ENCODE results near the gene ZDHHC13. TPM values are rescaled to one million over a fixed set of nuclear protein-coding genes. Genes with fewer than 3 reads are reported as not detected.

The ZDHHC13 gene
- total RNA-seq, 1 experiment from 2014 or later = 20.9 TPM

DNA sequence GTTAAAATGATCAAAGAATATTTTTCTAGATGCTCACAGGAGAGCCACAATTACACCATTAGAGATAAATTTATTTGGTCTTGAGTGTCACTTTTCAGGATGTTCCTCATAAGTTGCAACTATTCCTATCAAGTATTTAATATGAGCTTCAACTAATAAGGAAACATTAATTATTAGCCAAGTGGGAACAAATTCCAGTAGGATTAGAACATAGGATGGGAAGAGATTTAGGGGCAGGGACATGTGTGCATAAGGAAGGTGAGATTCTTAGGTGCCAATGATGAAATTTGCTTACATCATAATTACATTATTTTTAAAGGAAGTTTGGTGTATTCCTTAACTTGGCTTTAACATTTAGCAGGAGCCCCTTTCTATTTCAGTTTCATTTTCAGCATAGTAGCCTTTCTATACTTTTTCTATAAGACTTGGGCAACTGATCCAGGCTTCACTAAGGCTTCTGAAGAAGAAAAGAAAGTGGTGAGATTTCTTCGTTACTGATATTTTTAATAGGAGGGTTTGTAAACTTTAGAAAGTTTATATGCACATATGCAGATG is 46.1 kb downstream of the ZDHHC13 start:
- TF ChIP-seq ZNF396 (CRISPR knock-in tag; IDR thresholded peaks at IDR 0.05; ENCODE audit: borderline replicate concordance) (no peak), SMAD4 (CRISPR knock-in tag; IDR thresholded peaks at IDR 0.05) (no peak), JUN (CRISPR knock-in tag; IDR thresholded peaks at IDR 0.05) (no peak), MYBL2 (CRISPR knock-in tag; IDR thresholded peaks at IDR 0.05) (no peak), NFYB (CRISPR knock-in tag; conservative IDR thresholded peaks at IDR 0.05; ENCODE audit: low read depth) (no peak), PRRX2 (CRISPR knock-in tag; IDR thresholded peaks at IDR 0.05) (no peak), ELF4 (CRISPR knock-in tag; IDR thresholded peaks at IDR 0.05; ENCODE audit: low read depth) (no peak), ZNF671 (CRISPR knock-in tag; IDR thresholded peaks at IDR 0.05) (no peak), NFATC4 (CRISPR knock-in tag; IDR thresholded peaks at IDR 0.05) (no peak)
- TF ChIP-seq, protein P1, sequence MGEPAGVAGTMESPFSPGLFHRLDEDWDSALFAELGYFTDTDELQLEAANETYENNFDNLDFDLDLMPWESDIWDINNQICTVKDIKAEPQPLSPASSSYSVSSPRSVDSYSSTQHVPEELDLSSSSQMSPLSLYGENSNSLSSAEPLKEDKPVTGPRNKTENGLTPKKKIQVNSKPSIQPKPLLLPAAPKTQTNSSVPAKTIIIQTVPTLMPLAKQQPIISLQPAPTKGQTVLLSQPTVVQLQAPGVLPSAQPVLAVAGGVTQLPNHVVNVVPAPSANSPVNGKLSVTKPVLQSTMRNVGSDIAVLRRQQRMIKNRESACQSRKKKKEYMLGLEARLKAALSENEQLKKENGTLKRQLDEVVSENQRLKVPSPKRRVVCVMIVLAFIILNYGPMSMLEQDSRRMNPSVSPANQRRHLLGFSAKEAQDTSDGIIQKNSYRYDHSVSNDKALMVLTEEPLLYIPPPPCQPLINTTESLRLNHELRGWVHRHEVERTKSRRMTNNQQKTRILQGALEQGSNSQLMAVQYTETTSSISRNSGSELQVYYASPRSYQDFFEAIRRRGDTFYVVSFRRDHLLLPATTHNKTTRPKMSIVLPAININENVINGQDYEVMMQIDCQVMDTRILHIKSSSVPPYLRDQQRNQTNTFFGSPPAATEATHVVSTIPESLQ (CRISPR knock-in tag; IDR thresholded peaks at IDR 0.05) = no peak
- TF ChIP-seq, protein P2, sequence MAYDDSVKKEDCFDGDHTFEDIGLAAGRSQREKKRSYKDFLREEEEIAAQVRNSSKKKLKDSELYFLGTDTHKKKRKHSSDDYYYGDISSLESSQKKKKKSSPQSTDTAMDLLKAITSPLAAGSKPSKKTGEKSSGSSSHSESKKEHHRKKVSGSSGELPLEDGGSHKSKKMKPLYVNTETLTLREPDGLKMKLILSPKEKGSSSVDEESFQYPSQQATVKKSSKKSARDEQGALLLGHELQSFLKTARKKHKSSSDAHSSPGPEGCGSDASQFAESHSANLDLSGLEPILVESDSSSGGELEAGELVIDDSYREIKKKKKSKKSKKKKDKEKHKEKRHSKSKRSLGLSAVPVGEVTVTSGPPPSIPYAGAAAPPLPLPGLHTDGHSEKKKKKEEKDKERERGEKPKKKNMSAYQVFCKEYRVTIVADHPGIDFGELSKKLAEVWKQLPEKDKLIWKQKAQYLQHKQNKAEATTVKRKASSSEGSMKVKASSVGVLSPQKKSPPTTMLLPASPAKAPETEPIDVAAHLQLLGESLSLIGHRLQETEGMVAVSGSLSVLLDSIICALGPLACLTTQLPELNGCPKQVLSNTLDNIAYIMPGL (CRISPR knock-in tag; IDR thresholded peaks at IDR 0.05) = no peak
- no peak for DNase-seq (ENCODE audit: low spot score)
- H3K4me3 Mint-ChIP-seq = no peak overlapping the region
- no peaks in the 10 kb centered on the region for H3K27me3 Mint-ChIP-seq (ENCODE audit: low read depth)
- no peak overlapping the region for H3K27ac Mint-ChIP-seq
- POLR2A ChIA-PET = no interaction called here
- no peaks in the 10 kb centered on the region for H3K9me3 Mint-ChIP-seq
- CTCF ChIA-PET = interaction anchor here (0.6 kb wide), 1 partner anchor 7 kb away, joined by 6 read pairs; no protein-coding TSS in a partner anchor
- H3K4me1 Mint-ChIP-seq = no peaks in the 10 kb centered on the region
- peaks cover 35% of the 10 kb centered on the region for H3K36me3 Mint-ChIP-seq
- no peak for ATAC-seq

DNA sequence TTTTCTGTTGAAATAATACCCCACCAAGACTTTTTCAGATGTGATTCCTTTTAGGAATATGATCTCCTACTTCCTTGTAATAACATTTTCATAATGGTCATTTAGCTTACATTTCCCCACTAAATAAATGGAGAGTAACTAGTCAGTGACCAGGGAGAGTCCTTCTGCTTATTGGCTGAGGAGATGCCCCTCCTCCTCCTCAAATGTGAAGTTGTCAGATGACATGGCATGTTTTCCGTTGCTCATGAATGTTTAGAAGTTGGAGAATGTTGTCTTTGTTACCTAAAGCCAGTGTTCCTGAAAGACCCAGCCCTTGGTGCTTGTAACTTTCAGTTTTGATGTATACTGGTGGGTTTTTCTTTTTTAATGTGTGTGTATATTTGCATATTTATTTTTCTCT is 46.6 kb downstream of the ZDHHC13 start:
- Mint-ChIP-seq H3K27me3 (ENCODE audit: low read depth) (no peaks in the 10 kb centered on the region), H3K4me3 (no peak overlapping the region), H3K9me3 (no peaks in the 10 kb centered on the region), H3K27ac (peak overlapping the region; percentile 39), H3K36me3 (peaks cover 40% of the 10 kb centered on the region), H3K4me1 (no peaks in the 10 kb centered on the region)
- POLR2A ChIA-PET = no interaction called here
- TF ChIP-seq CREM (CRISPR knock-in tag; IDR thresholded peaks at IDR 0.05) (no peak), NR2C2 (CRISPR knock-in tag; IDR thresholded peaks at IDR 0.05) (no peak), ATF1 (CRISPR knock-in tag; IDR thresholded peaks at IDR 0.05) (no peak), RORB (CRISPR knock-in tag; IDR thresholded peaks at IDR 0.05) (no peak), IRF2 (CRISPR knock-in tag; IDR thresholded peaks at IDR 0.05; ENCODE audit: borderline replicate concordance, low read depth) (no peak), ZNF423 (CRISPR knock-in tag; IDR thresholded peaks at IDR 0.05) (no peak), MYBL2 (CRISPR knock-in tag; IDR thresholded peaks at IDR 0.05) (no peak), GABPB1 (CRISPR knock-in tag; IDR thresholded peaks at IDR 0.05) (no peak)
- TF ChIP-seq, protein P3, sequence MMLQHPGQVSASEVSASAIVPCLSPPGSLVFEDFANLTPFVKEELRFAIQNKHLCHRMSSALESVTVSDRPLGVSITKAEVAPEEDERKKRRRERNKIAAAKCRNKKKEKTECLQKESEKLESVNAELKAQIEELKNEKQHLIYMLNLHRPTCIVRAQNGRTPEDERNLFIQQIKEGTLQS (CRISPR knock-in tag; conservative IDR thresholded peaks at IDR 0.05) = no peak
- TF ChIP-seq, protein P4, sequence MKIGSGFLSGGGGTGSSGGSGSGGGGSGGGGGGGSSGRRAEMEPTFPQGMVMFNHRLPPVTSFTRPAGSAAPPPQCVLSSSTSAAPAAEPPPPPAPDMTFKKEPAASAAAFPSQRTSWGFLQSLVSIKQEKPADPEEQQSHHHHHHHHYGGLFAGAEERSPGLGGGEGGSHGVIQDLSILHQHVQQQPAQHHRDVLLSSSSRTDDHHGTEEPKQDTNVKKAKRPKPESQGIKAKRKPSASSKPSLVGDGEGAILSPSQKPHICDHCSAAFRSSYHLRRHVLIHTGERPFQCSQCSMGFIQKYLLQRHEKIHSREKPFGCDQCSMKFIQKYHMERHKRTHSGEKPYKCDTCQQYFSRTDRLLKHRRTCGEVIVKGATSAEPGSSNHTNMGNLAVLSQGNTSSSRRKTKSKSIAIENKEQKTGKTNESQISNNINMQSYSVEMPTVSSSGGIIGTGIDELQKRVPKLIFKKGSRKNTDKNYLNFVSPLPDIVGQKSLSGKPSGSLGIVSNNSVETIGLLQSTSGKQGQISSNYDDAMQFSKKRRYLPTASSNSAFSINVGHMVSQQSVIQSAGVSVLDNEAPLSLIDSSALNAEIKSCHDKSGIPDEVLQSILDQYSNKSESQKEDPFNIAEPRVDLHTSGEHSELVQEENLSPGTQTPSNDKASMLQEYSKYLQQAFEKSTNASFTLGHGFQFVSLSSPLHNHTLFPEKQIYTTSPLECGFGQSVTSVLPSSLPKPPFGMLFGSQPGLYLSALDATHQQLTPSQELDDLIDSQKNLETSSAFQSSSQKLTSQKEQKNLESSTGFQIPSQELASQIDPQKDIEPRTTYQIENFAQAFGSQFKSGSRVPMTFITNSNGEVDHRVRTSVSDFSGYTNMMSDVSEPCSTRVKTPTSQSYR (CRISPR knock-in tag; IDR thresholded peaks at IDR 0.05) = no peak
- TF ChIP-seq, protein P5, sequence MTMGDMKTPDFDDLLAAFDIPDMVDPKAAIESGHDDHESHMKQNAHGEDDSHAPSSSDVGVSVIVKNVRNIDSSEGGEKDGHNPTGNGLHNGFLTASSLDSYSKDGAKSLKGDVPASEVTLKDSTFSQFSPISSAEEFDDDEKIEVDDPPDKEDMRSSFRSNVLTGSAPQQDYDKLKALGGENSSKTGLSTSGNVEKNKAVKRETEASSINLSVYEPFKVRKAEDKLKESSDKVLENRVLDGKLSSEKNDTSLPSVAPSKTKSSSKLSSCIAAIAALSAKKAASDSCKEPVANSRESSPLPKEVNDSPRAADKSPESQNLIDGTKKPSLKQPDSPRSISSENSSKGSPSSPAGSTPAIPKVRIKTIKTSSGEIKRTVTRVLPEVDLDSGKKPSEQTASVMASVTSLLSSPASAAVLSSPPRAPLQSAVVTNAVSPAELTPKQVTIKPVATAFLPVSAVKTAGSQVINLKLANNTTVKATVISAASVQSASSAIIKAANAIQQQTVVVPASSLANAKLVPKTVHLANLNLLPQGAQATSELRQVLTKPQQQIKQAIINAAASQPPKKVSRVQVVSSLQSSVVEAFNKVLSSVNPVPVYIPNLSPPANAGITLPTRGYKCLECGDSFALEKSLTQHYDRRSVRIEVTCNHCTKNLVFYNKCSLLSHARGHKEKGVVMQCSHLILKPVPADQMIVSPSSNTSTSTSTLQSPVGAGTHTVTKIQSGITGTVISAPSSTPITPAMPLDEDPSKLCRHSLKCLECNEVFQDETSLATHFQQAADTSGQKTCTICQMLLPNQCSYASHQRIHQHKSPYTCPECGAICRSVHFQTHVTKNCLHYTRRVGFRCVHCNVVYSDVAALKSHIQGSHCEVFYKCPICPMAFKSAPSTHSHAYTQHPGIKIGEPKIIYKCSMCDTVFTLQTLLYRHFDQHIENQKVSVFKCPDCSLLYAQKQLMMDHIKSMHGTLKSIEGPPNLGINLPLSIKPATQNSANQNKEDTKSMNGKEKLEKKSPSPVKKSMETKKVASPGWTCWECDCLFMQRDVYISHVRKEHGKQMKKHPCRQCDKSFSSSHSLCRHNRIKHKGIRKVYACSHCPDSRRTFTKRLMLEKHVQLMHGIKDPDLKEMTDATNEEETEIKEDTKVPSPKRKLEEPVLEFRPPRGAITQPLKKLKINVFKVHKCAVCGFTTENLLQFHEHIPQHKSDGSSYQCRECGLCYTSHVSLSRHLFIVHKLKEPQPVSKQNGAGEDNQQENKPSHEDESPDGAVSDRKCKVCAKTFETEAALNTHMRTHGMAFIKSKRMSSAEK (CRISPR knock-in tag; IDR thresholded peaks at IDR 0.05; ENCODE audit: borderline replicate concordance) = no peak
- TF ChIP-seq, protein P6, sequence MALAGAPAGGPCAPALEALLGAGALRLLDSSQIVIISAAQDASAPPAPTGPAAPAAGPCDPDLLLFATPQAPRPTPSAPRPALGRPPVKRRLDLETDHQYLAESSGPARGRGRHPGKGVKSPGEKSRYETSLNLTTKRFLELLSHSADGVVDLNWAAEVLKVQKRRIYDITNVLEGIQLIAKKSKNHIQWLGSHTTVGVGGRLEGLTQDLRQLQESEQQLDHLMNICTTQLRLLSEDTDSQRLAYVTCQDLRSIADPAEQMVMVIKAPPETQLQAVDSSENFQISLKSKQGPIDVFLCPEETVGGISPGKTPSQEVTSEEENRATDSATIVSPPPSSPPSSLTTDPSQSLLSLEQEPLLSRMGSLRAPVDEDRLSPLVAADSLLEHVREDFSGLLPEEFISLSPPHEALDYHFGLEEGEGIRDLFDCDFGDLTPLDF (CRISPR knock-in tag; IDR thresholded peaks at IDR 0.05) = no peak
- ATAC-seq (no peak), DNase-seq (ENCODE audit: low spot score) (no peak)
- CTCF ChIA-PET = interaction anchor here (0.6 kb wide), 1 partner anchor 8 kb away, joined by 6 read pairs; no protein-coding TSS in a partner anchor

Measured in WTC11 (cell line).